ENCODE data around the gene NOXO1. TPM values are rescaled to one million over a fixed set of nuclear protein-coding genes. Genes with fewer than 3 reads are reported as not detected.

The NOXO1 gene
- total RNA-seq, 1 donor from 2014 or later = 0.96 TPM

- Histone ChIP-seq H3K27me3 (ENCODE audit: control insufficient read depth, insufficient read depth, low read length) (peaks cover 2% of the 10 kb centered on the region), H3K36me3 (ENCODE audit: control insufficient read depth, insufficient read depth, low read length) (no peaks in the 10 kb centered on the region), H3K4me3 (ENCODE audit: low read depth, low read length) (peak overlapping the region; percentile 51)
- DNase-seq (ENCODE audit: low read depth) = no peak
- TF ChIP-seq CTCF (IDR thresholded peaks at IDR 0.05; ENCODE audit: insufficient read depth, low read length, poor library complexity, severe bottlenecking) = peak; percentile 30
Observed at GRCh38 chr16:1929578-1930337, 51.5 kb downstream of the NOXO1 start.

- Histone ChIP-seq H3K36me3 (ENCODE audit: control insufficient read depth, insufficient read depth, low read length) (no peaks in the 10 kb centered on the region), H3K4me3 (ENCODE audit: low read depth, low read length) (peak overlapping the region; percentile 51), H3K27me3 (ENCODE audit: control insufficient read depth, insufficient read depth, low read length) (peaks cover 2% of the 10 kb centered on the region)
- DNase-seq (ENCODE audit: low read depth) = no peak
- no peak for TF ChIP-seq CTCF (IDR thresholded peaks at IDR 0.05; ENCODE audit: insufficient read depth, low read length, poor library complexity, severe bottlenecking)
Observed at GRCh38 chr16:1929105-1929504, 52.2 kb downstream of the NOXO1 start.

Other genes with a start within 250 kb of the NOXO1 start
- 44.9 and 45.3 TPM in 2 replicates for gene NME3, start 209.9 kb downstream of the NOXO1 start, total RNA-seq
- gene EME2, start 208.7 kb downstream of the NOXO1 start, total RNA-seq = 6.8 and 13.6 TPM in 2 replicates
- gene MRPS34, start 208.3 kb downstream of the NOXO1 start, total RNA-seq = 94.9 and 108 TPM in 2 replicates
- gene SPSB3, start 198.9 kb downstream of the NOXO1 start, total RNA-seq = 60.6 and 78.2 TPM in 2 replicates
- 145 and 187 TPM in 2 replicates for gene NUBP2, start 198.5 kb downstream of the NOXO1 start, total RNA-seq
- gene IGFALS, start 187.8 kb downstream of the NOXO1 start, total RNA-seq = 0.48 TPM in 1 of 2 replicates, not detected in the other
- 62.8 and 98.4 TPM in 2 replicates for gene HAGH, start 154.6 kb downstream of the NOXO1 start, total RNA-seq
- 59.7 and 77.3 TPM in 2 replicates for gene FAHD1, start 154.3 kb downstream of the NOXO1 start, total RNA-seq
- gene MEIOB, start 109.3 kb downstream of the NOXO1 start, total RNA-seq = 5.0 and 6.2 TPM in 2 replicates
- gene HS3ST6, start 63.1 kb downstream of the NOXO1 start, total RNA-seq = 0.89 and 0.92 TPM in 2 replicates
- gene MSRB1, start 38.3 kb downstream of the NOXO1 start, total RNA-seq = 11.7 and 12.0 TPM in 2 replicates
- not detected in 2 replicates for gene RPL3L, start 26.8 kb downstream of the NOXO1 start, total RNA-seq
- 280 and 289 TPM in 2 replicates for gene NDUFB10, start 21.9 kb downstream of the NOXO1 start, total RNA-seq
- gene RPS2, start 16.6 kb downstream of the NOXO1 start, total RNA-seq = 4,278 and 4,383 TPM in 2 replicates
- gene RNF151, start 14.6 kb downstream of the NOXO1 start, total RNA-seq = not detected in 2 replicates
- 53.5 and 70.3 TPM in 2 replicates for gene TBL3, start 9.4 kb downstream of the NOXO1 start, total RNA-seq
- gene GFER, start 2.7 kb upstream of the NOXO1 start, total RNA-seq = 30.2 and 32.7 TPM in 2 replicates
- 11.3 and 20.1 TPM in 2 replicates for gene SYNGR3, start 8.5 kb upstream of the NOXO1 start, total RNA-seq
- gene ZNF598, start 28.4 kb upstream of the NOXO1 start, total RNA-seq = 48.1 and 57.7 TPM in 2 replicates
- gene NPW, start 38.3 kb upstream of the NOXO1 start, total RNA-seq = not detected in 2 replicates
- 27.5 and 46.3 TPM in 2 replicates for gene NHERF2, start 45.4 kb upstream of the NOXO1 start, total RNA-seq
- gene NTHL1, start 66.4 kb upstream of the NOXO1 start, total RNA-seq = 39.3 and 44.1 TPM in 2 replicates
- gene TSC2, start 66.5 kb upstream of the NOXO1 start, total RNA-seq = 67.9 and 104 TPM in 2 replicates
- 85.6 and 102 TPM in 2 replicates for gene PKD1, start 154.4 kb upstream of the NOXO1 start, total RNA-seq
- gene RAB26, start 167.2 kb upstream of the NOXO1 start, total RNA-seq = 0.54 and 0.68 TPM in 2 replicates
- 82.7 and 83.9 TPM in 2 replicates for gene TRAF7, start 174.3 kb upstream of the NOXO1 start, total RNA-seq
- gene CASKIN1, start 215.1 kb upstream of the NOXO1 start, total RNA-seq = 0.07 and 0.08 TPM in 2 replicates
- gene MLST8, start 224.0 kb upstream of the NOXO1 start, total RNA-seq = 77.2 and 102 TPM in 2 replicates
- gene BRICD5, start 229.4 kb upstream of the NOXO1 start, total RNA-seq = 2.0 and 4.2 TPM in 2 replicates
- 15.7 and 17.7 TPM in 2 replicates for gene PGP, start 233.4 kb upstream of the NOXO1 start, total RNA-seq
- gene E4F1, start 242.1 kb upstream of the NOXO1 start, total RNA-seq = 28.6 and 36.9 TPM in 2 replicates

Measured in kidney epithelial cell (primary cell).